ENCODE data around the gene HRK. TPM values are rescaled to one million over a fixed set of nuclear protein-coding genes. Genes with fewer than 3 reads are reported as not detected.
A peak's percentile ranks its signal among the peaks of the same experiment; 100 is the strongest.

The HRK gene
- total and polyA plus RNA-seq, 2 of the 4 experiments (the other 2 are of a cell fraction), result not detected

DNA sequence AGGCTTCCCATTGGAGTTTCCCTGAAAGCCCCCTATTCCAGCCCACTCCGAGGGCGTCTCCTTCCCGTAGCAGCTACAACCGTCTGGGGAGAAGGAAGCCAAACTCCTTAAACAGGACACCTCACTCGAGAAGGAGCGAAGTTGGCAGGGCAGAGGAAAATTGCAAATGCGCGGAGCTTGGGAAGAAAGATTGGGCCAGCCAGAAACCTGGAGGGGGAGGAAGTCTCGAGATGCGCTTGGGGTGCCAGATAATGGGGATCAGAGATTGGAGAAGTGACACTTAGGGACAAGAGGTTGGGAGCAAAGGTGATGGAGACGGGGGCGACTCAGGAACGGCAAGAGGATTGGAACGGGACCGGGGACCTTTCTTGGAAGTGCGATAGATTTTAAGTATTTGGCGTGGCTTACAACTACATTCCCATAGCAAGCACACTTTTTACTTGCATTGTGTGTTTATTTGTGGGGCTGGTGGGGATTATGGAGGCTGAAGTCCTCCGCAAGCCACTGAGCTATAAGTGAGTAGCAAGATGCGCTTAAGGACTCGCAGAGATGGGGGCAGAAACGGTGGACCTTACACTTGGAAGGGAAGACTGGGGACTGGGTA, 926 bp downstream of the HRK start:
- CTCF ChIA-PET, result interaction anchor here (0.5 kb wide), 1 partner anchor 328 kb away, joined by 4 read pairs; no protein-coding TSS in a partner anchor
- Histone ChIP-seq H3K9me1 (ENCODE audit: insufficient read depth, low read length) (no peaks in the 10 kb centered on the region), H4K8ac (ENCODE audit: low read depth in 2 of 2, low read length in 2 of 2) (no peak overlapping the region), H2AFZ (replicated peaks; ENCODE audit: low read length, poor library complexity) (peak overlapping the region; percentile 78), H3K14ac (replicated peaks; ENCODE audit: low read depth, low read length) (no peak overlapping the region), H3K27ac (ENCODE audit: insufficient read depth, low read length) (no peak overlapping the region), H2AK9ac (replicated peaks; ENCODE audit: low read depth, low read length, poor library complexity) (peak overlapping the region; percentile 15), H2BK15ac (ENCODE audit: low read depth, low read length) (no peak overlapping the region), H3K18ac (ENCODE audit: low read depth, low read length) (no peak overlapping the region), H4K5ac (ENCODE audit: low read depth, low read length) (no peak overlapping the region), H4K91ac (ENCODE audit: insufficient read depth, low read depth, low read length) (no peak overlapping the region), H3K79me1 (ENCODE audit: low read depth in 1 of 2, low read length in 2 of 2) (no peaks in the 10 kb centered on the region), H2BK20ac (ENCODE audit: low read depth, low read length) (no peak overlapping the region), H2BK120ac (ENCODE audit: low read depth, low read length) (no peak overlapping the region), H3K9me3 (ENCODE audit: control insufficient read depth, insufficient read depth, low read length) (no peaks in the 10 kb centered on the region), H2AK5ac (ENCODE audit: low read depth, low read length) (no peak overlapping the region), H2BK5ac (ENCODE audit: low read depth, low read length, poor library complexity, severe bottlenecking) (no peak overlapping the region), H3K36me3 (ENCODE audit: control insufficient read depth, insufficient read depth, low read length) (no peaks in the 10 kb centered on the region), H3K27me3 (ENCODE audit: control insufficient read depth, insufficient read depth, low read length) (peaks cover 80% of the 10 kb centered on the region), H3K23ac (ENCODE audit: low read depth, low read length) (no peak overlapping the region), H3K4me1 (ENCODE audit: control insufficient read depth, insufficient read depth, low read length) (no peaks in the 10 kb centered on the region), H3K56ac (ENCODE audit: extremely low read depth, insufficient read depth, low read length) (no peak overlapping the region), H4K20me1 (ENCODE audit: insufficient read depth, low read length) (peaks cover 8% of the 10 kb centered on the region; the same call in 1 of the 2 replicates), H3K9ac (ENCODE audit: low read depth, low read length) (no peak overlapping the region), H3K4ac (ENCODE audit: low read depth, low read length) (no peak overlapping the region), H3K4me2 (ENCODE audit: low read depth, low read length) (peak overlapping the region; percentile 55), H3K4me3 (ENCODE audit: insufficient read depth, low read depth, low read length) (no peak overlapping the region)
- intact Hi-C loops (cut with micrococcal nuclease), result loop anchor here (2.0 kb wide), 1 partner anchor 30 kb away; the partner anchor contains the start of gene FBXW8
- dilution Hi-C loops (cut with HindIII; ENCODE audit: low sequenced_read_pairs, unreplicated experiment), result no loop called here
- DNase-seq (no peak), ATAC-seq (ENCODE audit: low read depth) (no peak)
- no peak for TF ChIP-seq MAZ (IDR thresholded peaks at IDR 0.05; ENCODE audit: borderline replicate concordance, low read depth, low read length)
- no peak for TF ChIP-seq POLR2A (IDR thresholded peaks at IDR 0.05; ENCODE audit: low read depth, low read length)
- TF ChIP-seq, protein P1, sequence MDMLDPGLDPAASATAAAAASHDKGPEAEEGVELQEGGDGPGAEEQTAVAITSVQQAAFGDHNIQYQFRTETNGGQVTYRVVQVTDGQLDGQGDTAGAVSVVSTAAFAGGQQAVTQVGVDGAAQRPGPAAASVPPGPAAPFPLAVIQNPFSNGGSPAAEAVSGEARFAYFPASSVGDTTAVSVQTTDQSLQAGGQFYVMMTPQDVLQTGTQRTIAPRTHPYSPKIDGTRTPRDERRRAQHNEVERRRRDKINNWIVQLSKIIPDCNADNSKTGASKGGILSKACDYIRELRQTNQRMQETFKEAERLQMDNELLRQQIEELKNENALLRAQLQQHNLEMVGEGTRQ (IDR thresholded peaks at IDR 0.05; ENCODE audit: low read depth, low read length), result no peak
- no peak for TF ChIP-seq FOS (IDR thresholded peaks at IDR 0.05; ENCODE audit: low read depth, low read length)
- no peak for TF ChIP-seq NFE2L2 (IDR thresholded peaks at IDR 0.05; ENCODE audit: low read depth, low read length)
- TF ChIP-seq CEBPB (IDR thresholded peaks at IDR 0.05; ENCODE audit: low read depth, low read length), result no peak
- TF ChIP-seq BHLHE40 (IDR thresholded peaks at IDR 0.05; ENCODE audit: low read depth, low read length), result no peak
- TF ChIP-seq CHD1 (IDR thresholded peaks at IDR 0.05; ENCODE audit: low read depth, low read length), result no peak
- no peak for TF ChIP-seq RFX5 (IDR thresholded peaks at IDR 0.05; ENCODE audit: low read depth, low read length)
- TF ChIP-seq, protein P2, sequence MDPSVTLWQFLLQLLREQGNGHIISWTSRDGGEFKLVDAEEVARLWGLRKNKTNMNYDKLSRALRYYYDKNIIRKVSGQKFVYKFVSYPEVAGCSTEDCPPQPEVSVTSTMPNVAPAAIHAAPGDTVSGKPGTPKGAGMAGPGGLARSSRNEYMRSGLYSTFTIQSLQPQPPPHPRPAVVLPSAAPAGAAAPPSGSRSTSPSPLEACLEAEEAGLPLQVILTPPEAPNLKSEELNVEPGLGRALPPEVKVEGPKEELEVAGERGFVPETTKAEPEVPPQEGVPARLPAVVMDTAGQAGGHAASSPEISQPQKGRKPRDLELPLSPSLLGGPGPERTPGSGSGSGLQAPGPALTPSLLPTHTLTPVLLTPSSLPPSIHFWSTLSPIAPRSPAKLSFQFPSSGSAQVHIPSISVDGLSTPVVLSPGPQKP (IDR thresholded peaks at IDR 0.05; ENCODE audit: borderline replicate concordance, low read depth, low read length), result no peak
- TF ChIP-seq, protein P3, sequence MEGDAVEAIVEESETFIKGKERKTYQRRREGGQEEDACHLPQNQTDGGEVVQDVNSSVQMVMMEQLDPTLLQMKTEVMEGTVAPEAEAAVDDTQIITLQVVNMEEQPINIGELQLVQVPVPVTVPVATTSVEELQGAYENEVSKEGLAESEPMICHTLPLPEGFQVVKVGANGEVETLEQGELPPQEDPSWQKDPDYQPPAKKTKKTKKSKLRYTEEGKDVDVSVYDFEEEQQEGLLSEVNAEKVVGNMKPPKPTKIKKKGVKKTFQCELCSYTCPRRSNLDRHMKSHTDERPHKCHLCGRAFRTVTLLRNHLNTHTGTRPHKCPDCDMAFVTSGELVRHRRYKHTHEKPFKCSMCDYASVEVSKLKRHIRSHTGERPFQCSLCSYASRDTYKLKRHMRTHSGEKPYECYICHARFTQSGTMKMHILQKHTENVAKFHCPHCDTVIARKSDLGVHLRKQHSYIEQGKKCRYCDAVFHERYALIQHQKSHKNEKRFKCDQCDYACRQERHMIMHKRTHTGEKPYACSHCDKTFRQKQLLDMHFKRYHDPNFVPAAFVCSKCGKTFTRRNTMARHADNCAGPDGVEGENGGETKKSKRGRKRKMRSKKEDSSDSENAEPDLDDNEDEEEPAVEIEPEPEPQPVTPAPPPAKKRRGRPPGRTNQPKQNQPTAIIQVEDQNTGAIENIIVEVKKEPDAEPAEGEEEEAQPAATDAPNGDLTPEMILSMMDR (conservative IDR thresholded peaks at IDR 0.05; ENCODE audit: low read depth, low read length), result no peak
- no peak for TF ChIP-seq SMC3 (IDR thresholded peaks at IDR 0.05; ENCODE audit: low read depth, low read length)
- TF ChIP-seq RCOR1 (IDR thresholded peaks at IDR 0.05; ENCODE audit: insufficient replicate concordance, low read length), result no peak
- TF ChIP-seq MAFK (IDR thresholded peaks at IDR 0.05; ENCODE audit: low read depth, low read length), result no peak
- TF ChIP-seq RAD21 (IDR thresholded peaks at IDR 0.05; ENCODE audit: low read length), result no peak
- in situ Hi-C loops (cut with MboI; ENCODE audit: low sequenced_read_pairs), result no loop called here
- no TSS peak for BruUV-seq (replicated peaks)
- WGBS, 2 experiments (ENCODE audit: extremely low coverage in 2 of 2, insufficient read length in 1 of 2), result 0% methylated on average over 4 of the region's 21 CpGs; no CpG with 5 or more reads in 1 of the 2 experiments
- POLR2A ChIA-PET (ENCODE audit: unreplicated experiment), result no interaction called here

All from IMR-90 (cell line).